ENCODE measurements around the gene ATG9B.
"Not testable (repeated sequence)": the region's sequence is repeated elsewhere in the genome, so short reads cannot be mapped to it uniquely, and the experiment has no call there.

ATG9B gene

GRCh38 chr7:151015967-151016366, 8.3 kb downstream of the ATG9B start:
- no peak for DNase-seq (ENCODE audit: low read depth in 2 of 2)

GRCh38 chr7:151014950-151015349, 9.3 kb downstream of the ATG9B start:
- no peak for DNase-seq (ENCODE audit: low read depth in 2 of 2)

- DNase-seq (ENCODE audit: low read depth in 2 of 2): peak; percentile 57 to 72
Measured at GRCh38 chr7:151013733-151014497, 10.4 kb downstream of the ATG9B start.

GRCh38 chr7:151013356-151013732, 10.9 kb downstream of the ATG9B start:
- no peak for DNase-seq (ENCODE audit: low read depth in 2 of 2)

- DNase-seq (ENCODE audit: low read depth in 2 of 2): no peak
Measured at GRCh38 chr7:151012911-151013347, 11.4 kb downstream of the ATG9B start.

GRCh38 chr7:151012031-151012692, 12.1 kb downstream of the ATG9B start:
- no peak for DNase-seq (ENCODE audit: low read depth in 2 of 2)

- not testable (repeated sequence) for DNase-seq (ENCODE audit: low read depth in 2 of 2)
Measured at GRCh38 chr7:151011616-151012015, 12.7 kb downstream of the ATG9B start.

- no peak for DNase-seq (ENCODE audit: low read depth in 2 of 2)
Measured at GRCh38 chr7:151011097-151011409, 13.2 kb downstream of the ATG9B start.

- DNase-seq (ENCODE audit: low read depth in 2 of 2): no peak
Measured at GRCh38 chr7:151010307-151011096, 13.8 kb downstream of the ATG9B start.

GRCh38 chr7:151010037-151010306, 14.3 kb downstream of the ATG9B start:
- DNase-seq (ENCODE audit: low read depth in 2 of 2): no peak

- no peak for DNase-seq (ENCODE audit: low read depth in 2 of 2)
Measured at GRCh38 chr7:151009327-151010036, 14.8 kb downstream of the ATG9B start.

GRCh38 chr7:151008511-151009323, 15.6 kb downstream of the ATG9B start:
- peak; percentile 50 to 52 for DNase-seq (ENCODE audit: low read depth in 2 of 2)

GRCh38 chr7:151008143-151008510, 16.2 kb downstream of the ATG9B start:
- no peak for DNase-seq (ENCODE audit: low read depth in 2 of 2)

GRCh38 chr7:151007469-151007898, 16.8 kb downstream of the ATG9B start:
- no peak for DNase-seq (ENCODE audit: low read depth in 2 of 2)

- no peak for DNase-seq (ENCODE audit: low read depth in 2 of 2)
Measured at GRCh38 chr7:151006590-151007300, 17.5 kb downstream of the ATG9B start.

- DNase-seq (ENCODE audit: low read depth in 2 of 2): no peak
Measured at GRCh38 chr7:151005566-151005965, 18.7 kb downstream of the ATG9B start.

GRCh38 chr7:151003572-151003971, 20.7 kb downstream of the ATG9B start:
- DNase-seq (ENCODE audit: low read depth in 2 of 2): no peak

- DNase-seq (ENCODE audit: low read depth in 2 of 2): no peak
Measured at GRCh38 chr7:151001546-151001945, 22.7 kb downstream of the ATG9B start.

GRCh38 chr7:151000897-151001495, 23.3 kb downstream of the ATG9B start:
- no peak for DNase-seq (ENCODE audit: low read depth in 2 of 2)

GRCh38 chr7:150999497-151000230, 24.6 kb downstream of the ATG9B start:
- DNase-seq (ENCODE audit: low read depth in 2 of 2): no peak

All from stimulated activated CD8-positive, alpha-beta memory T cell treated with anti-CD3 and anti-CD28 coated beads, Interleukin-15, amount 100 ng/mL, for 4 hours (primary cell).